ENCODE data around the gene SORCS1. TPM values are rescaled to one million over a fixed set of nuclear protein-coding genes. Genes with fewer than 3 reads are reported as not detected.

Gene SORCS1
- total RNA-seq, 1 experiment from 2014 or later = 1.7 TPM

- H2BK12ac ChIP-seq (ENCODE audit: insufficient read length, low read depth, low read length) = no peak overlapping the region
- H2BK5ac ChIP-seq (ENCODE audit: insufficient read length, low read length) = no peak overlapping the region
- no peaks in the 10 kb centered on the region for H4K20me1 ChIP-seq (ENCODE audit: control insufficient read depth, insufficient read depth, insufficient read length)
- H3K9me3 Mint-ChIP-seq = peaks cover 3% of the 10 kb centered on the region in 2 experiments; a peak in 2 of 5 replicates
- H3T11ph ChIP-seq (ENCODE audit: low read length) = no peak overlapping the region
- no peaks in the 10 kb centered on the region for H3K23me2 ChIP-seq (ENCODE audit: insufficient read length, low read depth, low read length, poor library complexity, severe bottlenecking)
- no peak overlapping the region for H3K23ac ChIP-seq (ENCODE audit: insufficient read length, low read depth, low read length)
- H2BK15ac ChIP-seq (ENCODE audit: low read depth, low read length) = no peak overlapping the region
- H3K36me3 Mint-ChIP-seq (ENCODE audit: insufficient read depth in 1 of 3, low read depth in 3 of 3) = peaks cover 0 to 7% (median 3%) of the 10 kb centered on the region in 3 experiments; a peak in 3 of 7 replicates
- H4K91ac ChIP-seq (ENCODE audit: insufficient read length, low read depth, low read length) = no peak overlapping the region
- no peaks in the 10 kb centered on the region for H3K27me3 ChIP-seq (ENCODE audit: insufficient read depth, low read length)
- no peak overlapping the region for H3K4me2 ChIP-seq (ENCODE audit: insufficient read depth, insufficient read length, low read length)
- H2AFZ ChIP-seq (ENCODE audit: low read length) = no peak overlapping the region
- no peaks in the 10 kb centered on the region for H3K4me1 ChIP-seq (ENCODE audit: insufficient read depth, low read length)
- peak overlapping the region in 1 of 3 experiments; percentile 20; a peak in 1 of 7 replicates for H3K27ac Mint-ChIP-seq
- TF ChIP-seq CTCF (conservative IDR thresholded peaks at IDR 0.05) = no peak
- no peak overlapping the region for H3K4me3 Mint-ChIP-seq
- H2AK5ac ChIP-seq (ENCODE audit: insufficient read length, low read length) = no peak overlapping the region
- DNase-seq = no peak
- H2BK20ac ChIP-seq (ENCODE audit: low read depth, low read length, poor library complexity, severe bottlenecking) = no peak overlapping the region
- H2BK120ac ChIP-seq (ENCODE audit: low read depth, low read length, poor library complexity, severe bottlenecking) = no peak overlapping the region
- no CpG with 5 or more reads among the region's 1 CpG for WGBS (ENCODE audit: extremely low coverage, insufficient read length, low lambda C conversion rate)
- peaks cover 19 to 20% of the 10 kb centered on the region in 2 experiments for H3K4me1 Mint-ChIP-seq
- no peak overlapping the region for H4K8ac ChIP-seq (replicated peaks; ENCODE audit: insufficient read length, low read depth, low read length)
- no peak overlapping the region for H3K4ac ChIP-seq (ENCODE audit: low read depth, low read length)
- no peak overlapping the region for H4K5ac ChIP-seq (ENCODE audit: insufficient read length, low read depth, low read length)
- H3K9me3 ChIP-seq (ENCODE audit: control insufficient read depth, low read depth, low read length) = no peaks in the 10 kb centered on the region
- no peak overlapping the region for H3K27ac ChIP-seq (ENCODE audit: insufficient read length, low read depth, low read length)
- H3K56ac ChIP-seq (ENCODE audit: insufficient read length, low read depth, low read length) = no peak overlapping the region
- no peak overlapping the region for H3K14ac ChIP-seq (ENCODE audit: insufficient read depth, low read length)
- no peaks in the 10 kb centered on the region for H3K79me2 ChIP-seq (ENCODE audit: insufficient read depth, low read length)
- no peaks in the 10 kb centered on the region for H3K79me1 ChIP-seq (ENCODE audit: insufficient read depth, low read depth, low read length, poor library complexity, severe bottlenecking)
- H3K27me3 Mint-ChIP-seq (ENCODE audit: low read depth) = no peaks in the 10 kb centered on the region
- H3K9ac ChIP-seq (ENCODE audit: extremely low read depth, insufficient read length, low read length) = no peak overlapping the region
- H3K18ac ChIP-seq (ENCODE audit: insufficient read length, low read depth, low read length) = no peak overlapping the region
Measured at GRCh38 chr10:106793617-106794016, 370.9 kb downstream of the SORCS1 start.

All from H9 (cell line).